K562 (cell line): Measurements from ENCODE around the gene KCNT1. TPM values are rescaled to one million over a fixed set of nuclear protein-coding genes. Genes with fewer than 3 reads are reported as not detected.

ENCODE experiments used
- ATAC-seq: fragments of 200-7000 bp; cut with Tn5 transposase; 3 replicates; pipeline ENCODE4 v1.9.1; 2020; ENCODE audit warnings: moderate library complexity
- BruUV-seq: library from RNA; stranded (reverse); fragments of 400-500 nt; replicated peaks from 2 replicates; lab custom pipeline; 2021; lab: Mats Ljungman, UMichigan
- CTCF ChIA-PET: fragments of 300-600 bp; formaldehyde crosslinking; extraction: SDS; loops from one replicate; lab custom pipeline; 2021; ENCODE audit warnings: low intra/inter-chr PET ratio; lab: Yijun Ruan, JAX
- POLR2A ChIA-PET: fragments of 300-600, 350-650 bp; sonication (Branson Sonifier 250); formaldehyde crosslinking; extraction: SDS; loops from one replicate; lab custom pipeline; 2021; ENCODE audit warnings: antibody characterized with exemption, inconsistent platforms; lab: Yijun Ruan, JAX
- DNase-seq, 4 experiments: peaks; one replicate each; pipeline versions ENCODE4 v3.0.0 to v3.0.0-alpha.2; 2011 to 2018; ENCODE audit warnings: low spot score in 3 of 4, mixed read lengths in 3 of 4; ENCODE audit errors: extremely low read depth in 1 of 4
- FAIRE-seq: peaks from 2 replicates; lab custom pipeline; 2011; peaks lifted over from hg19 to GRCh38; lab: Jason Lieb, UNC
- H2AFZ ChIP-seq: 2 replicates; pipeline ENCODE4 v1.6.0; 2011; ENCODE audit warnings: low read depth, low read length, control low read depth, inconsistent platforms
- H3K27ac ChIP-seq: fragments of 200-600 bp; 3 replicates; pipeline ENCODE4 v1.8.0; 2011; ENCODE audit warnings: low read depth, mild to moderate bottlenecking, control low read depth, inconsistent platforms, low read length, moderate library complexity, mixed read lengths; ENCODE audit errors: extremely low read depth
- H3K27me3 ChIP-seq, 2 experiments: fragments of 300-600 bp in 1 of 2; 2 replicates in 1 of 2; 3 replicates in 1 of 2; pipeline versions ENCODE4 v1.6.0 to v1.8.0; 2011; ENCODE audit warnings: inconsistent platforms in 2 of 2, low read length in 2 of 2, mild to moderate bottlenecking in 1 of 2, mixed read lengths in 1 of 2, moderate library complexity in 1 of 2; ENCODE audit not compliant: control insufficient read depth in 2 of 2, insufficient read depth in 2 of 2
- H3K36me3 ChIP-seq: fragments of 300-600 bp; 3 replicates; pipeline ENCODE4 v1.8.0; 2011; ENCODE audit warnings: mild to moderate bottlenecking, low read length, inconsistent platforms; ENCODE audit not compliant: control insufficient read depth, insufficient read depth
- H3K4me1 ChIP-seq, 2 experiments: fragments of 200-600 bp in 1 of 2; replicated peaks in 1 of 2; 2 replicates in 1 of 2; 3 replicates in 1 of 2; pipeline versions ENCODE4 v1.5.1 to v1.8.0; 2011; ENCODE audit warnings: inconsistent platforms in 2 of 2, low read length in 2 of 2, mild to moderate bottlenecking in 1 of 2, mixed read lengths in 1 of 2, moderate library complexity in 1 of 2; ENCODE audit not compliant: control insufficient read depth in 2 of 2, insufficient read depth in 2 of 2
- H3K4me2 ChIP-seq: 2 replicates; pipeline ENCODE4 v1.6.1; 2011; ENCODE audit warnings: low read length, control low read depth, inconsistent platforms, mixed read lengths; ENCODE audit not compliant: insufficient read depth
- H3K4me3 ChIP-seq: fragments of 200-600 bp; sonication (generic), shearing (Covaris generic); 2 replicates; pipeline ENCODE4 v1.5.1; 2016; ENCODE audit warnings: control low read depth, inconsistent platforms
- H3K79me2 ChIP-seq: fragments of 200-600 bp; 3 replicates; pipeline ENCODE4 v1.8.0; 2011; ENCODE audit warnings: low read length, inconsistent platforms; ENCODE audit not compliant: control insufficient read depth, insufficient read depth
- H3K9ac ChIP-seq, 2 experiments: 2 replicates each; pipeline versions ENCODE4 v1.6.0 to v1.6.1; 2011; ENCODE audit warnings: low read depth in 2 of 2, low read length in 2 of 2, control low read depth in 1 of 2, inconsistent platforms in 1 of 2, mild to moderate bottlenecking in 1 of 2, mixed read lengths in 1 of 2; ENCODE audit not compliant: insufficient read depth in 1 of 2
- H3K9me1 ChIP-seq: one replicate; pipeline ENCODE4 v1.6.0; 2011; ENCODE audit warnings: inconsistent platforms, mild to moderate bottlenecking, low read length, moderate library complexity; ENCODE audit not compliant: control insufficient read depth, insufficient read depth
- H3K9me3 ChIP-seq: replicated peaks from 2 replicates; pipeline ENCODE4 v1.5.1; 2011; ENCODE audit warnings: low read depth, low read length, inconsistent platforms; ENCODE audit not compliant: control insufficient read depth, insufficient read depth
- H4K20me1 ChIP-seq: replicated peaks from 2 replicates; pipeline ENCODE4 v1.6.1; 2011; ENCODE audit warnings: low read length, inconsistent platforms, mixed read lengths; ENCODE audit not compliant: control insufficient read depth, insufficient read depth
- CXXC5 ChIP-seq: fragments of 250-450 bp; sonication (Bioruptor Pico); IDR thresholded peaks from 2 replicates; pipeline ENCODE4 v1.8.0; 2022; ENCODE audit warnings: inconsistent platforms, mild to moderate bottlenecking, moderate library complexity
- GMEB1 ChIP-seq: fragments of 250-450 bp; sonication (Bioruptor Pico); IDR thresholded peaks from 2 replicates; pipeline ENCODE4 v1.4.0; 2020; ENCODE audit warnings: mild to moderate bottlenecking
- ID3 ChIP-seq, 2 experiments: fragments of 250-450 bp in 1 of 2; fragments of 450-650 bp in 1 of 2; sonication (Bioruptor Pico) in 1 of 2; IDR thresholded peaks; 2 replicates each; pipeline versions ENCODE4 v1.6.1 to v1.8.0; 2016 to 2021; ENCODE audit warnings: mild to moderate bottlenecking in 2 of 2, moderate library complexity in 2 of 2, missing compliant biosample characterization in 1 of 2, missing genetic modification characterization in 1 of 2
- MYC ChIP-seq, 2 experiments: fragments of 250-450 bp in 1 of 2; sonication (Bioruptor Pico) in 1 of 2; IDR thresholded peaks; 2 replicates each; pipeline versions ENCODE4 v1.5.1 to v1.6.1; 2012 to 2021; ENCODE audit warnings: low read depth in 2 of 2, borderline replicate concordance in 1 of 2, improper control_type of control experiment in 1 of 2, low read length in 1 of 2, mild to moderate bottlenecking in 1 of 2, moderate library complexity in 1 of 2
- ZFP1 ChIP-seq: fragments of 450-650 bp; formaldehyde crosslinking; IDR thresholded peaks from 2 replicates; pipeline ENCODE4 v1.4.0; 2020; ENCODE audit warnings: mild to moderate bottlenecking, mixed read lengths
- WGBS: fragments of 100-300 bp; shearing (Covaris generic); methylation state at CpG from one replicate; pipeline ENCODE4 v1.1.6; 2016; ENCODE audit warnings: low coverage, mixed read lengths; ENCODE audit not compliant: insufficient coverage; ENCODE audit errors: missing lambda C conversion rate; 5-methylcytosine and 5-hydroxymethylcytosine counted together
- in situ Hi-C: fragments of 300-500 bp; cut with MboI; formaldehyde crosslinking; loops from 4 replicates; pipeline ENCODE4 v1.15.0; 2018; ENCODE audit warnings: inconsistent platforms, mixed read lengths
- intact Hi-C: fragments of 100-400 bp; cut with micrococcal nuclease; formaldehyde crosslinking; loops from 2 replicates; pipeline ENCODE4 v1.14.2; 2022
- polyA plus RNA-seq, 8 experiments: library from polyadenylated mRNA; depleted of rRNA in 4 of 8; stranded (reverse) in 5 of 8; unstranded in 3 of 8; fragments of >200 nt; fragmentation: Nextera tagmentation in 2 of 8; fragmentation: Illumina TruSeq in 1 of 8; extraction: Ambion mirVana in 2 of 8; extraction: Trizol in 1 of 8; gene quantifications; 2 replicates each; pipeline versions ENCODE4 v1.2.1 to v1.2.3, GENCODE V29; 2011 to 2014; ENCODE audit warnings: inconsistent platforms in 1 of 8, missing spikeins in 1 of 8
- total RNA-seq, 7 experiments: library from RNA; depleted of rRNA in 6 of 7; stranded (reverse); fragments of >200 nt in 6 of 7; fragmentation: Illumina TruSeq in 2 of 7; extraction: Trizol in 2 of 7; gene quantifications; 2 replicates each; pipeline versions ENCODE4 v1.2.1 to v1.2.3, GENCODE V29; 2011 to 2021; ENCODE audit warnings: low replicate concordance in 1 of 7

KCNT1 gene
- total and polyA plus RNA-seq, 9 of the 15 experiments (the other 6 are each of a cell fraction or from before 2014, with no cell fraction given) = 0.05 TPM; not detected in 8

DNA sequence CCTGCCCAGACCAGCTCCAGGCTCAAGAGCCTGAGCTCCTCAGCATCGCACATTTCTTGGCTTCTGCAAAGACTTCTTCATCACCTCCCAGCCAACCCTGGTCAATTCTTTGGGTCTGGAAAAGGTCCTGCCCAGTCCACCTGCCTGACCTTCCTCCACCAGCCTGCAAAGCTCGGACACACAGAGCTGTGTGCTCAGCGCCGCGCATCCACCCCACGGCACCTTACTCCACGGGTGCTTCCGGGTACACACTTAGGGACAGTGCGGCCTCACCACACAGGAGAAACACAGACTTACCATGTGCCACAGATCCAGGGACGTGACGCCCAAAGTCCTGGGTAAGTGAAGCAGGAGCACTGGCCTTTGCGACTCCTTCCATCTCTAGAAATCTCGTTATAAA, 97.3 kb downstream of the KCNT1 start:
- no peak for ATAC-seq
- TF ChIP-seq CXXC5 (CRISPR knock-in tag) (no peak), MYC (IDR thresholded peaks at IDR 0.05; ENCODE audit: low read depth, low read length) (no peak), MYC (CRISPR knock-in tag; IDR thresholded peaks at IDR 0.05; ENCODE audit: borderline replicate concordance, low read depth) (no peak), ID3 (CRISPR knock-in tag; IDR thresholded peaks at IDR 0.05) (no peak), ID3 (tag; IDR thresholded peaks at IDR 0.05) (no peak), GMEB1 (CRISPR knock-in tag) (no peak), ZFP1 (CRISPR knock-in tag) (no peak)
- Histone ChIP-seq H3K27me3 (peaks cover 4 to 23% of the 10 kb centered on the region in 2 experiments; a peak in 4 of 5 replicates), H3K9ac (no peak overlapping the region), H3K4me2 (no peak overlapping the region), H3K9me3 (no peaks in the 10 kb centered on the region; the same call in 1 of the 2 replicates), H4K20me1 (peaks cover 9% of the 10 kb centered on the region), H3K9me1 (no peaks in the 10 kb centered on the region), H3K79me2 (no peaks in the 10 kb centered on the region), H3K4me1 (peaks cover 3 to 31% of the 10 kb centered on the region in 2 experiments; a peak in 3 of 5 replicates), H3K27ac (no peak overlapping the region), H2AFZ (no peak overlapping the region), H3K36me3 (no peaks in the 10 kb centered on the region), H3K4me3 (no peak overlapping the region)
- in situ Hi-C loops = loop anchor here (10.0 kb wide), 1 partner anchor 476 kb away; no protein-coding TSS in a partner anchor
- BruUV-seq = no TSS peak
- POLR2A ChIA-PET = interaction anchor here (0.6 to 0.7 kb wide), 2 partner anchors 10 to 194 kb away, joined by 3 to 5 read pairs; no protein-coding TSS in a partner anchor
- intact Hi-C loops = loop anchor here (5.0 to 10.0 kb wide), 3 partner anchors 94 to 323 kb away; partner anchors contain the start of gene KCNT1
- no peak for FAIRE-seq
- DNase-seq = no peak
- CTCF ChIA-PET = no interaction called here
- 36% methylated on average over 9 of the region's 13 CpGs for WGBS
